MM.1S (cell line): ENCODE measurements around the gene PDCD2.

Source experiments
- EZH2 ChIP-seq: fragments of 300-600 bp; sonication (generic); optimal IDR thresholded peaks from 2 replicates; pipeline ENCODE3; 2017; ENCODE audit warnings: low read depth, mild to moderate bottlenecking, antibody characterized with exemption, low read length, mixed read lengths
- TF ChIP-seq, protein P1 (sequence below): fragments of 300-600 bp; sonication (generic); IDR thresholded peaks from 2 replicates; pipeline ENCODE4 v1.5.1; 2016; ENCODE audit warnings: antibody characterized with exemption, low read length, mixed read lengths

DNA sequence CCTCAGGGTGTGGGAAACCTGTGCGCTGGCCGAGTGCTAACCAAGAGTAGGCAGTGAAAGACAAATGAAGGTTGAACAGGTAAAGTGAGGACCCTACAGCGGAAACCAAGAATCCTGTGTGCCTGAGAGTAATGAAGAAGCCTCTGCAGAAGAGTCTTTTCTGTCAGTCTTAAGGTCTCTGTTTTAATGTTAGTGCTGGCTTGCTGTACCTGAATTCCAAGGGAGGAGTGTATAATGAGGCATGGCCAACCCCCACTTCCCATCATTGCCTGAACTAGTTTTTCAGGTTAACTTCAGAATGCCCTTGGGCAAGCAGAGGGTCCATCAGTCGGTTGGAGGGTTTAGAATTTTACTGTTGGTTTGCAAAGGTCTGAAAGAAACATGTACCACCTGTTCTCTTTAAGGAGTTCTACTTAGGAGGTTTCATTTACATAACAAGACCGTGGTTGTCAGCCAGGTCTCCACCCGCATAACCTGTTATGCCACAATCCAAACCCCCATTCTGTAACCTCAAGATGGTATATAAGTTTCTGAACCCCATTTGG lies 589 bp upstream of the PDCD2 start:
- TF ChIP-seq, protein P1, sequence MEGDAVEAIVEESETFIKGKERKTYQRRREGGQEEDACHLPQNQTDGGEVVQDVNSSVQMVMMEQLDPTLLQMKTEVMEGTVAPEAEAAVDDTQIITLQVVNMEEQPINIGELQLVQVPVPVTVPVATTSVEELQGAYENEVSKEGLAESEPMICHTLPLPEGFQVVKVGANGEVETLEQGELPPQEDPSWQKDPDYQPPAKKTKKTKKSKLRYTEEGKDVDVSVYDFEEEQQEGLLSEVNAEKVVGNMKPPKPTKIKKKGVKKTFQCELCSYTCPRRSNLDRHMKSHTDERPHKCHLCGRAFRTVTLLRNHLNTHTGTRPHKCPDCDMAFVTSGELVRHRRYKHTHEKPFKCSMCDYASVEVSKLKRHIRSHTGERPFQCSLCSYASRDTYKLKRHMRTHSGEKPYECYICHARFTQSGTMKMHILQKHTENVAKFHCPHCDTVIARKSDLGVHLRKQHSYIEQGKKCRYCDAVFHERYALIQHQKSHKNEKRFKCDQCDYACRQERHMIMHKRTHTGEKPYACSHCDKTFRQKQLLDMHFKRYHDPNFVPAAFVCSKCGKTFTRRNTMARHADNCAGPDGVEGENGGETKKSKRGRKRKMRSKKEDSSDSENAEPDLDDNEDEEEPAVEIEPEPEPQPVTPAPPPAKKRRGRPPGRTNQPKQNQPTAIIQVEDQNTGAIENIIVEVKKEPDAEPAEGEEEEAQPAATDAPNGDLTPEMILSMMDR = no peak
- TF ChIP-seq EZH2 = no peak
